Esophagus muscularis mucosa (tissue), 4 donors: ENCODE data around the gene LRRC4C. TPM values are rescaled to one million over a fixed set of nuclear protein-coding genes. Genes with fewer than 3 reads are reported as not detected.

Source experiments
- DNase-seq: peaks from one replicate; pipeline ENCODE4 v3.0.0-alpha.2; 2017; ENCODE audit errors: extremely low spot score
- H3K27ac ChIP-seq, 4 donors: fragments of 200-600 bp; sonication (generic); replicated peaks in 1 of 4; 1 replicate in 3 of 4; 2 replicates in 1 of 4; pipeline ENCODE4 v1.5.1; 2016 to 2019; ENCODE audit warnings: mild to moderate bottlenecking in 1 of 4
- H3K27me3 ChIP-seq, 4 donors: fragments of 200-600 bp; sonication (generic); one replicate each; pipeline versions ENCODE4 v1.5.1 to v1.6.0; 2016 to 2019
- H3K36me3 ChIP-seq, 4 donors: fragments of 200-600 bp; sonication (generic); one replicate each; pipeline ENCODE4 v1.5.1; 2016 to 2019
- H3K4me1 ChIP-seq, 4 donors: fragments of 200-600 bp; sonication (generic); one replicate each; pipeline ENCODE4 v1.5.1; 2016 to 2019
- H3K4me3 ChIP-seq, 4 donors: fragments of 200-600 bp; sonication (generic); 1 replicate in 2 of 4; 2 replicates in 2 of 4; pipeline ENCODE4 v1.5.1; 2016 to 2019; ENCODE audit warnings: mild to moderate bottlenecking in 4 of 4, moderate library complexity in 1 of 4
- H3K9me3 ChIP-seq, 4 donors: fragments of 200-600 bp; sonication (generic); 1 replicate in 3 of 4; 2 replicates in 1 of 4; pipeline ENCODE4 v1.5.1; 2016 to 2019
- CTCF ChIP-seq, 3 experiments: fragments of 200-600 bp in 2 of 3; fragments of 450-650 bp in 1 of 3; sonication (generic) in 2 of 3; IDR thresholded peaks; one replicate each; pipeline ENCODE4 v1.5.1; 2017 to 2019; ENCODE audit warnings: antibody characterized with exemption in 3 of 3, mild to moderate bottlenecking in 2 of 3, moderate library complexity in 1 of 3
- EP300 ChIP-seq: sonication (generic); formaldehyde crosslinking; IDR thresholded peaks from one replicate; pipeline ENCODE4 v1.6.1; 2017; ENCODE audit warnings: antibody characterized with exemption
- POLR2A ChIP-seq: fragments of 450-650 bp; IDR thresholded peaks from one replicate; pipeline ENCODE4 v1.6.1; 2017; ENCODE audit warnings: antibody characterized with exemption, moderate library complexity, mild to moderate bottlenecking, low read depth
- POLR2AphosphoS5 ChIP-seq, 2 donors: sonication (generic); formaldehyde crosslinking; IDR thresholded peaks; one replicate each; pipeline ENCODE4 v1.6.1; 2017; ENCODE audit warnings: antibody characterized with exemption in 2 of 2
- WGBS: methylation state at CpG from one replicate; pipeline ENCODE4 v1.1.5; 2018; 5-methylcytosine and 5-hydroxymethylcytosine counted together
- intact Hi-C: fragments of 100-400 bp; cut with DNase I; formaldehyde crosslinking; loops from one replicate; pipeline ENCODE4 v1.15.1; 2023
- total RNA-seq, 4 donors: library from RNA; depleted of rRNA; stranded (reverse); fragments of >200 nt; gene quantifications; one replicate each; pipeline versions ENCODE4 v1.1.0 to v1.2.1, GENCODE V29; 2016

Gene LRRC4C
- total RNA-seq, 4 donors from 2014 or later: 1.2 to 4.0 (median 2.2) TPM

GRCh38 chr11:40885250-40885954 is 574.0 kb downstream of the LRRC4C start:
- no peak overlapping the region for H3K27ac ChIP-seq
- H3K27me3 ChIP-seq: no peaks in the 10 kb centered on the region
- no peaks in the 10 kb centered on the region for H3K36me3 ChIP-seq
- TF ChIP-seq POLR2AphosphoS5 (IDR thresholded peaks at IDR 0.05) (no peak), POLR2A (no peak), EP300 (no peak), CTCF (IDR thresholded peaks at IDR 0.05) (no peak)
- intact Hi-C loops: no loop called here
- no peak for DNase-seq
- no peaks in the 10 kb centered on the region for H3K4me1 ChIP-seq
- WGBS: 67% methylated on average over 2 of the region's 2 CpGs
- no peak overlapping the region for H3K4me3 ChIP-seq
- no peaks in the 10 kb centered on the region for H3K9me3 ChIP-seq

DNA sequence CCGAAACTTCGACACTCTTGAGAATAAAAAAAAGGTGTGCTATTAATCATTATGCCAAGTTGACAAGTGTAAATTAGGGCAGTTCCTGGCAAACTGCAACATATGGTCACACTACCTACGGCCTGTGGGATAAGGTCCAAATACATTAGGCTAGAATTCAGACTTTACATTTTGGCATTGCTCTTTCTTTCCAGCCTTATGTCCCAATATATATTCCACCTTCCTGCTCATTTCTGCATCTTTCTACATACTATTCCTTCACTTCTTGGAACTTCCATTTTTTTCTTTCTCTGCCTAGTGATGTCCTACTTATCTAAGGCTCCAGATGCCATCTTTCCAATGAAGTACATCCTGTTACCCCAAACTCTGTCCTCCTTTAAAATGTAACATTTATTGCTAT is 577.2 kb downstream of the LRRC4C start:
- Histone ChIP-seq H3K4me1 (no peaks in the 10 kb centered on the region), H3K27ac (no peak overlapping the region), H3K4me3 (no peak overlapping the region), H3K36me3 (no peaks in the 10 kb centered on the region), H3K9me3 (no peaks in the 10 kb centered on the region), H3K27me3 (no peaks in the 10 kb centered on the region)
- WGBS: 52% methylated on average over 3 of the region's 3 CpGs
- no peak for DNase-seq
- intact Hi-C loops: no loop called here
- TF ChIP-seq CTCF (IDR thresholded peaks at IDR 0.05) (no peak), POLR2A (no peak), EP300 (no peak), POLR2AphosphoS5 (IDR thresholded peaks at IDR 0.05) (no peak)

DNA sequence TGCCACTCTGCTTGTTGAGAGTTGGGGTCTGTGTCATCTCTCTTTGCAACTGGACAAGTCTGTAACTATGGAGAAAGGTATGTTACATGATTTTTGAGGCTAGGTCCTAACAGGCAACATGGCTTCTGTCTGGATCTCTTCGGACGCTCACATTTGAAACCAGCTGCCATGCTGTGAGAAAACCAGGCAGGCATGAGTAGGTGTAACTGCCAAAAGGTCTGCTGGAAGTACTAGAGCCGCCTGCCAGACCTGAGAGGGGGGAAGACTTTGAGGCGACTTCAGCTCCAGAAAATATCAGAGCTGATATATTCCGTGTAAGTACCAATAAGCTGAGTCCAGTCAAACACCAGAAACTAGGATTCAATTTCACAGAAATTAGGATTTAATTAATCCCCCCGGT is 579.5 kb downstream of the LRRC4C start:
- Histone ChIP-seq H3K9me3 (no peaks in the 10 kb centered on the region), H3K27me3 (no peaks in the 10 kb centered on the region), H3K36me3 (no peaks in the 10 kb centered on the region), H3K4me3 (no peak overlapping the region), H3K27ac (no peak overlapping the region), H3K4me1 (no peaks in the 10 kb centered on the region)
- WGBS: 90% methylated on average over 6 of the region's 6 CpGs
- no peak for DNase-seq
- TF ChIP-seq POLR2AphosphoS5 (IDR thresholded peaks at IDR 0.05): no peak
- TF ChIP-seq CTCF (IDR thresholded peaks at IDR 0.05): no peak
- TF ChIP-seq POLR2A: no peak
- no peak for TF ChIP-seq EP300
- intact Hi-C loops: no loop called here

GRCh38 chr11:40877981-40878380 is 581.5 kb downstream of the LRRC4C start:
- Histone ChIP-seq H3K4me1 (no peaks in the 10 kb centered on the region), H3K27ac (no peak overlapping the region), H3K9me3 (no peaks in the 10 kb centered on the region), H3K27me3 (no peaks in the 10 kb centered on the region), H3K4me3 (no peak overlapping the region), H3K36me3 (no peaks in the 10 kb centered on the region)
- WGBS: 86% methylated on average over 5 of the region's 5 CpGs
- DNase-seq: no peak
- TF ChIP-seq CTCF (IDR thresholded peaks at IDR 0.05) (no peak), POLR2A (no peak), POLR2AphosphoS5 (IDR thresholded peaks at IDR 0.05) (no peak), EP300 (no peak)
- intact Hi-C loops: no loop called here

DNA sequence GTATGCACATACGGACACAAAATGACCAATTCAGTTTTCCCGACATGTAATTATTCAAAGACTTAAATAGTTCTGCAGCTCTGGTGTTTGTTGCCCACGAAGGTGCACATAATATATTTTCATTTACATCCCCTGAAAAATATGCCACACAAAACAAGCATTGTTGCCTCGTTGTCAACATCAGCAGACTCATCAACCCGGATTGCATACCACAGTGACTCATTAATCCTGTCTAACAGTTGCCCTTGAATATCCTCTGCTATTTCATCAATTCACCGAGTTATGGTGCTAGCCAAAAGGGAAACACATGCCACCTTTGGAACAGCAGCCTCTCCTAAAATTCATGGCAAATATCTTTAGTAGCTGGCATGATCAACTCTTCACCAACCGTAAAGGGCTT is 582.2 kb downstream of the LRRC4C start:
- Histone ChIP-seq H3K4me3 (no peak overlapping the region), H3K4me1 (no peaks in the 10 kb centered on the region), H3K27me3 (no peaks in the 10 kb centered on the region), H3K9me3 (no peaks in the 10 kb centered on the region), H3K27ac (no peak overlapping the region), H3K36me3 (no peaks in the 10 kb centered on the region)
- WGBS: 85% methylated on average over 7 of the region's 7 CpGs
- TF ChIP-seq CTCF (IDR thresholded peaks at IDR 0.05) (no peak), POLR2AphosphoS5 (IDR thresholded peaks at IDR 0.05) (no peak), POLR2A (no peak), EP300 (no peak)
- DNase-seq: no peak
- intact Hi-C loops: no loop called here
